ENCODE measurements around the gene SDHA.
"Not testable (repeated sequence)": the region's sequence is repeated elsewhere in the genome, so short reads cannot be mapped to it uniquely, and the experiment has no call there.

The SDHA gene

DNA sequence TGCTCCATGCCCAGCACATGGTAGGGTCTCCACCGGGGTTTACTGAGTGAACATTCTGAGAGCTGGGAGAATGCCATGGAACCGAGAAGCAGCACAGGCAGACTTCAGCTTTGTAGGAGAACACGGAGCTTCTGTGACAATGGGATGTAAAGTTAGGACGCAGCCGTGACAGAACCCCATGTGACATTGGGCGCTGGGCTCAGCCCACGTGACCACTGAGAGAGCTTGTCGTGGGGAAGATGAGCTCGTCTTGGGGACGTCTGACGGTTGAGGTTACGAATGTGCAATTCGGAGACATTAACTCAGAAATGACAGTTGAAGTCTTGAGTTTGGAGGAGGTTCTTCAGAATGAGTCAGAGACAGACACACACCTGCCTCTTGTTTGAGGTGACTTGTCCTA lies 13.5 kb downstream of the SDHA start:
- TF ChIP-seq, protein P1, sequence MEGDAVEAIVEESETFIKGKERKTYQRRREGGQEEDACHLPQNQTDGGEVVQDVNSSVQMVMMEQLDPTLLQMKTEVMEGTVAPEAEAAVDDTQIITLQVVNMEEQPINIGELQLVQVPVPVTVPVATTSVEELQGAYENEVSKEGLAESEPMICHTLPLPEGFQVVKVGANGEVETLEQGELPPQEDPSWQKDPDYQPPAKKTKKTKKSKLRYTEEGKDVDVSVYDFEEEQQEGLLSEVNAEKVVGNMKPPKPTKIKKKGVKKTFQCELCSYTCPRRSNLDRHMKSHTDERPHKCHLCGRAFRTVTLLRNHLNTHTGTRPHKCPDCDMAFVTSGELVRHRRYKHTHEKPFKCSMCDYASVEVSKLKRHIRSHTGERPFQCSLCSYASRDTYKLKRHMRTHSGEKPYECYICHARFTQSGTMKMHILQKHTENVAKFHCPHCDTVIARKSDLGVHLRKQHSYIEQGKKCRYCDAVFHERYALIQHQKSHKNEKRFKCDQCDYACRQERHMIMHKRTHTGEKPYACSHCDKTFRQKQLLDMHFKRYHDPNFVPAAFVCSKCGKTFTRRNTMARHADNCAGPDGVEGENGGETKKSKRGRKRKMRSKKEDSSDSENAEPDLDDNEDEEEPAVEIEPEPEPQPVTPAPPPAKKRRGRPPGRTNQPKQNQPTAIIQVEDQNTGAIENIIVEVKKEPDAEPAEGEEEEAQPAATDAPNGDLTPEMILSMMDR (IDR thresholded peaks at IDR 0.05; ENCODE audit: low read depth, low read length): no peak
- no peak for DNase-seq (ENCODE audit: extremely low read depth, low read depth)

DNA sequence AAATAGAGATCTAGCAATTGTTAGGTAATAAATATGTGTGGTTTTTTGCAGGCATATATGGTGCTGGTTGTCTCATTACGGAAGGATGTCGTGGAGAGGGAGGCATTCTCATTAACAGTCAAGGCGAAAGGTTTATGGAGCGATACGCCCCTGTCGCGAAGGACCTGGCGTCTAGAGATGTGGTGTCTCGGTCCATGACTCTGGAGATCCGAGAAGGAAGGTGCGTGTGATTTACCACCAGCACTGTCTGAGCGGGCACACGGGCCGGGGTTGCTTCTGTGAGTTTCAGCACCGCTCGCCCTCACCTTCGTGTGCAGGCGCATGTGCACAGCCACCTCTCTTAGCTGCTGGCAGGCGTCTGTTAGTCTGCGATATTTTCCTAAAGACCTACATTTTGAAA lies 15.3 kb downstream of the SDHA start:
- DNase-seq (ENCODE audit: extremely low read depth, low read depth): not testable (repeated sequence)

DNA sequence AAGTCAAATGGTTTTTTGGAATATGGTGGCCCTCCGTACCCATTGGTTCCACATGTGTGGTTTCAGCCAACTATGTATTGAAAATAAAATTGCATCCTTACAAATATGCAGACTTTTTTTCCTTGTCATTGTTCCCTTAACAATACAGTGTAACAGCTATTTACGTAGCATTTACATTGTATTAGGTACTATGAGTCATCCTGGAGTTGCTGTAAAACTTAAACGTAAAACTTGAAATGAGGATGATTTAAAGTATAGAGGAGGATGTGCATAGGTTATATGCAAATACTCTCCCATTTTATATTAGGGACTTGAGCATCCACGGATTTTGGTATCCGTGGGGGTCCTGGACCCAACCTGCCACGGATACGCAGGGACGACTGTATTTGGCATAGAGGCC lies 16.3 kb downstream of the SDHA start:
- DNase-seq (ENCODE audit: extremely low read depth, low read depth): no peak
- TF ChIP-seq, protein P1 (IDR thresholded peaks at IDR 0.05; ENCODE audit: low read depth, low read length): no peak

DNA sequence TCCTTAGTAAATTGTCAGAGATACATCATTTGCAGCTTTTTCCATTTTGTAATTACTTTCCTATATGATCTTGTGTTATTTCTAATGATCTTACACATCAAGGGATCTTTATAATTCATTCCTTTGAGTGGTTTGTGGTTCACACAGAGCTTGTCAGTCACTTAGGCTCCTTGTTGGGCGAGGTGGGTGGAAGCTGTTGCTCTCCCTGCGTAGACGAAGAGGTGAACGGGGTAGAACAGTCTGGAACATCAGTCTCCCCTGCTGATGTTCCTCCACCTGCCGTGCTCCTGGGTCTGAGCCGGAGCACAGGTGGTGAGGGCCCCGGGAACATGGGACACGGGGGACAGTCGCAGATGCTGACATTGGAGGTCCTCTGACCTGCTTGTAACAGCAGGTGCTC lies 17.4 kb downstream of the SDHA start:
- not testable (repeated sequence) for DNase-seq (ENCODE audit: extremely low read depth, low read depth)

DNA sequence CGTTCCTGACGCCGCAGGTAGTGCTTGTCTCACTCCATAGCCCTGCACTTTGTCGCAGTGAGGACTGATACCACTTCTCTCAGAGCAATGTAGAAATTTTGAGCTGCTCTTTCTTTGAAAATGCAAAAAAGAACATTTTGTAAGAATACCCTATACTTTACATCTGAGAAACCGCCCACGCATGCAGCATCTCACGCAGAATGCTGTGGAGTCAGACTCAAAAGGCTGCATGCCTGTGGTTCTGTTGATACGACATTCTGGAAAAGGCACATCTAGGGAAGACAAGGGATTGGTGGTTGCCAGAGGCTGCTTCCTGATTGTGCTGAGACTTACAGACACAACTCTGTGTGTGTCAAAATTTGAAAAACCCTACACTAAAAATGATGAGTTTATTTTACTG lies 19.8 kb downstream of the SDHA start:
- DNase-seq (ENCODE audit: extremely low read depth, low read depth): not testable (repeated sequence)

DNA sequence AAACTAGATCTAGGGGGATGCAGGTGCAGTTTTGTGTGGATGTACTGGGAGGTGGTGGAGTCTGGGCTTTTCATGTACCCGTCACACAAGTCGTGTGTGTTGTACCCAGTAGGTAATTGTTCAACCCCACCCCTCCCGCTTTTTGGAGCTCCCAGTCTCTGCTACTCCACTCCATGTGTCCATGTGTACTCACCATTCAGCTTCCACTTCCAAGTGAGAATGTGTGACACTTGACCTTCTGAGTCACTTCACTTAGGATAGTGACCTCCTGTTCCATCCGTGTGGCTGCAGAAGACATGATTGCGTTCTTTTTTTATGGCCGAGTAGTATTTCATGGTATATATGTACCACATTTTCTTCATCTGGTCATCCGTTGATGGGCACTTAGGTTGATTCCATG lies 22.4 kb downstream of the SDHA start:
- DNase-seq (ENCODE audit: extremely low read depth, low read depth): not testable (repeated sequence)

DNA sequence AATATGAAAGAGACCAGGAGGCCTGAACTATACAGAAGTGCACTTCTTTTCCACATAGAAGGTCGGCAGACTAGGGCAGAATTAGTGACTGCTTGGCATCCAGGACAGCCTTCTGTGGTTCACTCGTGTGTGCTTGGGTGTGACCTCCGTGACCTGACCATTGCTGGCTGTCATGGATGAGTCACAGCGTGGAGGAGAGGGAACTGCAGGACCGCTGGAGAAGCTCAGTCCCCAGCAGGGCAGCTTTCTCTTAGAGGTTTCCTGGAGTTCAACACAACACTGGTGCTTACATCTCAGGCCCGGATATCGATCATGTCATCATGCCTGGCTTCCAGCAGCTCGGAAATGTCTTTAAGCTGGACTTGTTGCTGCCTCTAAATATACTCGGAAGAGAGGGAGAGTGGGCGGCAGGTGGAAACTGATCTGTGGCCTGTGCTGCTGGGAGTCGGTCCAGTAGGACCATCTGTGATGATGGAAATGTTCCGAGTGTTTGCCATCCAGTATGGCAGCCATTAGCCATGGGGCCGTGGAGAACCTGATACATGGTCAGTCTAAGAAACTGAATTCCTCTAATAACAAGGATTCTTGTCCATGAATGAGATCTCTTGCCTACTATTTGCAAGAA lies 23.0 kb downstream of the SDHA start:
- not testable (repeated sequence) for DNase-seq (ENCODE audit: extremely low read depth, low read depth)

DNA sequence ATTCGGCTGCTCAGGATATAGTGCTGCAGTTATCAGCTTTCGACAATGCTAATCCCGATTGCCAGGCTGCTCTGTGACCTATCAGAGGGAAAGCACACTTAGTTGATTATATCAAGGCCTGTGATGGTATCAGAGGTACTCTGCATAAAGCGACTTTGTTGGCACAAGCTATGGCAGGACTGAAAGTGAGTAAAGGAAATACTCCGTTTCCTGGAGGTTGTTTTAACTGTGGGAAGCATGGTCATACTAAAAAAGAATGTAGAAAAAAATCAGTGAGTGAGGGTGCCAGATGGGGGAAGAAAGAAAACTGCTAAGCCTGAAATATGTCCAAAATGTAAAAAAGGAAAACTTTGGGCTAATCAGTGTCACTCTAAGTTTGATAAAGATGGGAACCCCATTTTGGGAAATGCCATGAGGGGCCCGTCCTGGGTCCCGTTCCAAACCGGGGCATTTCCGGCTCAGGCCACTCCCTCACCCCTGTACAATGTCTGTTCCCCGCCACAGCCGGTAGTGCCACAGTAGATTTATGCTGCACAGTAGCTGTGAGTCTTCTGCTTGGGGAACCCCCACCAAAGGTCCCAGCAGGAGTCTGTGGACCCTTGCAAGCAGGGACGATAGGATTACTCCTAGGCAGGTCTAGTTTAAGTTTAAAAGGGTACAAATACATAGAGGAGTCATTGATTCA lies 25.7 kb downstream of the SDHA start:
- not testable (repeated sequence) for DNase-seq (ENCODE audit: extremely low read depth, low read depth)

DNA sequence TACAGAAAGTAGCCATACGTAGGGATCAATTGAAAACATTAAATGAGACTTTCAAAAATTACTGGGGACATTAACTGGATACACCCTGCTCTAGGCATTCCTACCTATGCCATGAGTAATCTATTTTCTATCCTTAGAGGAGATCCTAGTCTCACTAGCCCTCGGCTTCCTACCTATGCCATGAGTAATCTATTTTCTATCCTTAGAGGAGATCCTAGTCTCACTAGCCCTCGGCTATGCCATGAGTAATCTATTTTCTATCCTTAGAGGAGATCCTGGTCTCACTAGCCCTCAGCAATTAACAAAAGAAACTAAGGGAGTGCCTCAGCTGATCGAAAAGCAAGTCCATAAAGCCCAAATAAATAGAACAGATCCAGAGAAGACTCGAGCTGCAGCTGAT lies 27.6 kb downstream of the SDHA start:
- DNase-seq (ENCODE audit: extremely low read depth, low read depth): not testable (repeated sequence)

DNA sequence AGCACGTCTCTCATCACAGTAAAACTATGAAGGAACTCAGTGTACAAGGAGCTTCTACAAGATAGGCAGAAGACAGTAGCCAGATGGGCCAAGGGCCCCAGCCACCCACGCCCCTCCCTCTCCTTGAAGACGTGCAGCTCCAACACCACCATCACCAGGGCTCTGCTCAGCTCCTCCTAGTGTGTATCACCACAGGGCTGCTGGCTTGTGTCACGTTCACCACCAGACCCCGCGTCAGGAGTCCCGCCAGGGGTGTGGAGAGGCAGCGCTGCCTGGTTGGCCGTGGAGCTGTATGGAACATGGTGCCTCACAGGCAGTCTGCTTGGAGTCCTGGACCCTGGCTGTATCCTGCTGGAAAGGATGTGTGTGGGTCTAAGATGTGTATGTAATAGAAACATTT lies 32.3 kb downstream of the SDHA start:
- not testable (repeated sequence) for DNase-seq (ENCODE audit: extremely low read depth, low read depth)

DNA sequence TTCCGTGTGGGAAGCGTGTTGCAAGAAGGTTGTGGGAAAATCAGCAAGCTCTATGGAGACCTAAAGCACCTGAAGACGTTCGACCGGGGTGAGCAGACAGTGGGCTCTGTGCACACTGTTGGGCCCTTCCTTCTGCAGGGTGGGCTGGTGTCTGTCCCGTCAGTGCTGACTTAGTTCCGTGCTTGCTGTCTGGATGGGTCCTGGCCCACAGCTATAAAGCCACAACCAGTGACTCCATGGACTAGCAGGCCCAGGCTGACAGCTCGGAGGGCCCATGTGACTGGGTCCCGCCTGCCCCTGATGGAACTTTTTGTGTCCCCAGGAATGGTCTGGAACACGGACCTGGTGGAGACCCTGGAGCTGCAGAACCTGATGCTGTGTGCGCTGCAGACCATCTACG lies 32.9 kb downstream of the SDHA start:
- DNase-seq (ENCODE audit: extremely low read depth, low read depth): not testable (repeated sequence)

DNA sequence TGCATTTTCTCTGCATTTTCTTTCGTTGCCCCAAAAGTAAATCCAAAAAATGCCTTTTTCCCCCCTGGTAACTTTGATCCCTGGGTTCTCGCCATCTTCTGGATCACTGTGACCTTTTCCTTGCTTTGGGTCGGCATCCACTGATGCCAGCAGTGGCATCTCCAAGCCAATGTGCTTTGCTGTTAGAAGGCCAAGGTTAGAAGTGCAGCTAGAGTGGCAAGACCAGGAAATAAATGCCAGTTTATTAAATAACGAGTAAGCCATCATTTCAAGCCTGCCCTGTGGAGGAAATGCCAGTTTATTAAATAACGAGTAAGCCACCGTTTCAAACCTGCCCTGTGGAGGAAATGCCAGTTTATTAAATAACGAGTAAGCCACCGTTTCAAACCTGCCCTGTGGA lies 33.4 kb downstream of the SDHA start:
- not testable (repeated sequence) for DNase-seq (ENCODE audit: extremely low read depth, low read depth)

DNA sequence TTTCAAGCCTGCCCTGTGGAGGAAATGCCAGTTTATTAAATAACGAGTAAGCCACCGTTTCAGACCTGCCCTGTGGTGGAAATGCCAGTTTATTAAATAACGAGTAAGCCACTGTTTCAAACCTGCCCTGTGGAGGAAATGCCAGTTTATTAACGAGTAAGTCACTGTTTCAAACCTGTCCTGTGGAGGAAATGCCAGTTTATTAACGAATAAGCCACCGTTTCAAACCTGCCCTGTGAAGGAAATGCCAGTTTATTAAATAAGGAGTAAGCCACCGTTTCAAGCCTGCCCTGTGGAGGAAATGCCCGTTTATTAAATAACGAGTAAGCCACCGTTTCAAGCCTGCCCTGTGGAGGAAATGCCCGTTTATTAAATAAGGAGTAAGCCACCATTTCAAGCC lies 33.9 kb downstream of the SDHA start:
- not testable (repeated sequence) for DNase-seq (ENCODE audit: extremely low read depth, low read depth)

DNA sequence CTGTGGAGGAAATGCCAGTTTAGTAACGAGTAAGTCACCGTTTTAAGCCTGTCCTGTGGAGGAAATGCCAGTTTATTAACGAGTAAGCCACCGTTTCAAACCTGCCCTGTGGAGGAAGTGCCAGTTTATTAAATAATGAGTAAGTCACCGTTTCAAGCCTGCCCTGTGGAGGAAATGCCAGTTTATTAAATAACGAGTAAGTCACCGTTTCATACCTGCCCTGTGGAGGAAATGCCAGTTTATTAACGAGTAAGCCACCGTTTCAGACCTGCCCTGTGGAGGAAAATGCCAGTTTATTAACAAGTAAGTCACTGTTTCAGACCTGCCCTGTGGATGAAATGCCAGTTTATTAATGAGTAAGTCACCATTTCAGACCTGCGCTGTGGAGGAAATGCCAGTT lies 34.4 kb downstream of the SDHA start:
- TF ChIP-seq, protein P1 (IDR thresholded peaks at IDR 0.05; ENCODE audit: low read depth, low read length): no peak
- DNase-seq (ENCODE audit: extremely low read depth, low read depth): no peak

DNA sequence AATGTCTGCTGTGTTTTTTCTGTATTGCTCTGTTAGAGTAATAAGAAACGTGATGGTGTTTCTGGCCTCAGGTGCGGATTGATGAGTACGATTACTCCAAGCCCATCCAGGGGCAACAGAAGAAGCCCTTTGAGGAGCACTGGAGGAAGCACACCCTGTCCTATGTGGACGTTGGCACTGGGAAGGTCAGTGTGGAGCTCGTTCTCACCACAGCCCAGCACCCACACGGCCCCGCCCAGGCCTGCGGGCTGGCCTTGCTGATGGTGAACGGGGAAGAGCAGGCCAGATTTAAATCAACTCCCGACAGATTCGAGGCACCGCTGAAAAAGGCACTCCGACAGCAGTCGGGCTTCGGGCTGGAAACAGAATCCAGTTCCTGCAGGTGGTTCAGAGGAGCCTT lies 36.2 kb downstream of the SDHA start:
- DNase-seq (ENCODE audit: extremely low read depth, low read depth): not testable (repeated sequence)

DNA sequence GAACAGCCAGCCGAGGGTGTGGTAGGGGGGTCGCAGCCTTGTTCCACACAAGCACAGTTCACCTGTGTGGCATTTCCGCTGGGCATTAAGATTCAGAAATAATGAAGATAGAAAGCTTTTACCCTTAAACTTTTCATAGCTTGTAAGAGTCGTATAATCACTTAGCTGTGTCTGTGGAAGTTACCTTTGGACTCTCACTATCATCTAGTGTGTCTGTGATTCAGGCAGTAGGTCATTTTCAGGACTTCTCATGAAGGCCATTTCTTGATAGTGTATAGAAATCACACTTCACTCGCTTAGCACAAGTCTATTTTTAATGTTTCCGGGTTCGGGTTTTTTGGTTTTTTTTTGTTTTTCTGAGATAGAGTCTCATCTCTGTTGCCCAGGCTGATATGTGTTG lies 37.0 kb downstream of the SDHA start:
- DNase-seq (ENCODE audit: extremely low read depth, low read depth): not testable (repeated sequence)

DNA sequence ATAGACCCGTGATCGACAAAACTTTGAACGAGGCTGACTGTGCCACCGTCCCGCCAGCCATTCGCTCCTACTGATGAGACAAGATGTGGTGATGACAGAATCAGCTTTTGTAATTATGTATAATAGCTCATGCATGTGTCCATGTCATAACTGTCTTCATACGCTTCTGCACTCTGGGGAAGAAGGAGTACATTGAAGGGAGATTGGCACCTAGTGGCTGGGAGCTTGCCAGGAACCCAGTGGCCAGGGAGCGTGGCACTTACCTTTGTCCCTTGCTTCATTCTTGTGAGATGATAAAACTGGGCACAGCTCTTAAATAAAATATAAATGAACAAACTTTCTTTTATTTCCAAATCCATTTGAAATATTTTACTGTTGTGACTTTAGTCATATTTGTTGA lies 38.2 kb downstream of the SDHA start:
- DNase-seq (ENCODE audit: extremely low read depth, low read depth): not testable (repeated sequence)
